HepG2 (cell line): Measurements from ENCODE around the gene NPR3. TPM values are rescaled to one million over a fixed set of nuclear protein-coding genes. Genes with fewer than 3 reads are reported as not detected.
A peak's percentile ranks its signal among the peaks of the same experiment; 100 is the strongest.

Experiments used
- CBFB ChIP-seq: sonication (generic); formaldehyde crosslinking; IDR thresholded peaks from 2 replicates; pipeline ENCODE4 v1.4.0; 2020; ENCODE audit warnings: missing genetic modification reagents
- HDAC2 ChIP-seq: sonication (generic); formaldehyde crosslinking; IDR thresholded peaks from 2 replicates; pipeline ENCODE4 v1.4.0; 2020; ENCODE audit warnings: missing genetic modification reagents
- ZC3H4 ChIP-seq: sonication (generic); formaldehyde crosslinking; IDR thresholded peaks from 2 replicates; pipeline ENCODE4 v1.4.0; 2020; ENCODE audit warnings: missing genetic modification reagents, borderline replicate concordance
- ZNF441 ChIP-seq: sonication (generic); formaldehyde crosslinking; IDR thresholded peaks from 2 replicates; pipeline ENCODE4 v1.7.0; 2021; ENCODE audit warnings: missing genetic modification reagents, borderline replicate concordance
- polyA plus RNA-seq, 8 experiments: library from polyadenylated mRNA; depleted of rRNA in 3 of 8; stranded (reverse) in 7 of 8; unstranded in 1 of 8; fragments of >200 nt; fragmentation: Illumina TruSeq in 4 of 8; extraction: Trizol in 4 of 8; gene quantifications; 2 replicates each; pipeline versions ENCODE4 v1.2.1 to v1.2.3, GENCODE V29; 2011 to 2016; ENCODE audit warnings: low read depth in 4 of 8, missing spikeins in 1 of 8, mixed read lengths in 1 of 8; ENCODE audit not compliant: insufficient read depth in 1 of 8
- total RNA-seq, 5 experiments: library from RNA; depleted of rRNA; stranded (reverse); fragments of >200 nt; fragmentation: Illumina TruSeq; extraction: Trizol; gene quantifications; 2 replicates each; pipeline ENCODE4 v1.2.3, GENCODE V29; 2016; ENCODE audit warnings: low read depth in 1 of 5
- TF ChIP-seq, protein P1 (sequence below): sonication (generic); formaldehyde crosslinking; IDR thresholded peaks from 2 replicates; pipeline ENCODE4 v1.8.0; 2022; ENCODE audit warnings: missing genetic modification reagents, mild to moderate bottlenecking, inconsistent platforms, borderline replicate concordance
- TF ChIP-seq, protein P2 (sequence below): sonication (generic); formaldehyde crosslinking; IDR thresholded peaks from 2 replicates; pipeline ENCODE4 v1.5.1; 2020; ENCODE audit warnings: mild to moderate bottlenecking, missing genetic modification reagents, moderate library complexity
- TF ChIP-seq, protein P3 (sequence below): sonication (generic); formaldehyde crosslinking; IDR thresholded peaks from 2 replicates; pipeline ENCODE4 v1.5.1; 2020; ENCODE audit warnings: mild to moderate bottlenecking, missing genetic modification reagents, borderline replicate concordance
- TF ChIP-seq, protein P4 (sequence below): sonication (generic); formaldehyde crosslinking; conservative IDR thresholded peaks from 2 replicates; pipeline ENCODE4 v1.4.0; 2020; ENCODE audit warnings: mild to moderate bottlenecking, missing genetic modification reagents, moderate library complexity

NPR3 gene
- total and polyA plus RNA-seq, 2 of the 13 experiments (the other 11 are each of a cell fraction or from before 2014, with no cell fraction given) = 0.01 TPM; not detected in 1

DNA sequence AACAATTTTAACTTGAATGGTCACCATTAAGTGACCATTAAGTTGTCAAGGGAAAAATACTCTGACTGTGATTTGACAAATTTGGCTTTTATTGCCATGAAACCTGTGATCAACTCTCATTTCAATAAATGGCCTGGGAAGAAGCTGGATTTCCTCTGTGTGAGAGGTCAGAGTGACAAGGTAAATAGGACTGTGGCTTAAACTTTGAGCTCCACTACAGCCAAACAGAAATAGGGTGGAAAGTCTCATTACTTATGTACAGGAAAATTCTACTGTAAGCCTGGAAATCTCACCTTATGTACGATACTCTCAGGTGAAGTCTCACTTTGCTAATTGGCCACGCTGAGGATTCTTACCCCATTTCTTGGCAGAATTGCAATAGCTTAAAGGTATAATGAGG, 67.3 kb downstream of the NPR3 start (continued):
- TF ChIP-seq, protein P1, sequence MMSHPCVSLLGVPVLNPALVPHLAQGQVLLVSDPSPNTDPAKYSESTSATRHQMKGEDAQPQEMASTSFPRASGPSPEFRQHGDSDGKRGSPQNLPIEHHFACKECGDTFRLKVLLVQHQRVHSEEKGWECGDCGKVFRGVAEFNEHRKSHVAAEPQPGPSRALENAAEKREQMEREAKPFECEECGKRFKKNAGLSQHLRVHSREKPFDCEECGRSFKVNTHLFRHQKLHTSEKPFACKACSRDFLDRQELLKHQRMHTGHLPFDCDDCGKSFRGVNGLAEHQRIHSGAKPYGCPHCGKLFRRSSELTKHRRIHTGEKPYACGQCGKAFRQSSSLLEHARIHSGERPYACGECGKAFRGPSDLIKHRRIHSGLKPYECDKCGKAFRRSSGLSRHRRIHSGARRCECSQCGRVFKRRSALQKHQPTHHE = no peak
- TF ChIP-seq, protein P2, sequence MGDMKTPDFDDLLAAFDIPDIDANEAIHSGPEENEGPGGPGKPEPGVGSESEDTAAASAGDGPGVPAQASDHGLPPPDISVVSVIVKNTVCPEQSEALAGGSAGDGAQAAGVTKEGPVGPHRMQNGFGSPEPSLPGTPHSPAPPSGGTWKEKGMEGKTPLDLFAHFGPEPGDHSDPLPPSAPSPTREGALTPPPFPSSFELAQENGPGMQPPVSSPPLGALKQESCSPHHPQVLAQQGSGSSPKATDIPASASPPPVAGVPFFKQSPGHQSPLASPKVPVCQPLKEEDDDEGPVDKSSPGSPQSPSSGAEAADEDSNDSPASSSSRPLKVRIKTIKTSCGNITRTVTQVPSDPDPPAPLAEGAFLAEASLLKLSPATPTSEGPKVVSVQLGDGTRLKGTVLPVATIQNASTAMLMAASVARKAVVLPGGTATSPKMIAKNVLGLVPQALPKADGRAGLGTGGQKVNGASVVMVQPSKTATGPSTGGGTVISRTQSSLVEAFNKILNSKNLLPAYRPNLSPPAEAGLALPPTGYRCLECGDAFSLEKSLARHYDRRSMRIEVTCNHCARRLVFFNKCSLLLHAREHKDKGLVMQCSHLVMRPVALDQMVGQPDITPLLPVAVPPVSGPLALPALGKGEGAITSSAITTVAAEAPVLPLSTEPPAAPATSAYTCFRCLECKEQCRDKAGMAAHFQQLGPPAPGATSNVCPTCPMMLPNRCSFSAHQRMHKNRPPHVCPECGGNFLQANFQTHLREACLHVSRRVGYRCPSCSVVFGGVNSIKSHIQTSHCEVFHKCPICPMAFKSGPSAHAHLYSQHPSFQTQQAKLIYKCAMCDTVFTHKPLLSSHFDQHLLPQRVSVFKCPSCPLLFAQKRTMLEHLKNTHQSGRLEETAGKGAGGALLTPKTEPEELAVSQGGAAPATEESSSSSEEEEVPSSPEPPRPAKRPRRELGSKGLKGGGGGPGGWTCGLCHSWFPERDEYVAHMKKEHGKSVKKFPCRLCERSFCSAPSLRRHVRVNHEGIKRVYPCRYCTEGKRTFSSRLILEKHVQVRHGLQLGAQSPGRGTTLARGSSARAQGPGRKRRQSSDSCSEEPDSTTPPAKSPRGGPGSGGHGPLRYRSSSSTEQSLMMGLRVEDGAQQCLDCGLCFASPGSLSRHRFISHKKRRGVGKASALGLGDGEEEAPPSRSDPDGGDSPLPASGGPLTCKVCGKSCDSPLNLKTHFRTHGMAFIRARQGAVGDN (CRISPR knock-in tag) = no peak
- TF ChIP-seq HDAC2 (CRISPR knock-in tag) (no peak), CBFB (no peak), ZNF441 (no peak), ZC3H4 (CRISPR knock-in tag) (no peak)
- TF ChIP-seq, protein P3, sequence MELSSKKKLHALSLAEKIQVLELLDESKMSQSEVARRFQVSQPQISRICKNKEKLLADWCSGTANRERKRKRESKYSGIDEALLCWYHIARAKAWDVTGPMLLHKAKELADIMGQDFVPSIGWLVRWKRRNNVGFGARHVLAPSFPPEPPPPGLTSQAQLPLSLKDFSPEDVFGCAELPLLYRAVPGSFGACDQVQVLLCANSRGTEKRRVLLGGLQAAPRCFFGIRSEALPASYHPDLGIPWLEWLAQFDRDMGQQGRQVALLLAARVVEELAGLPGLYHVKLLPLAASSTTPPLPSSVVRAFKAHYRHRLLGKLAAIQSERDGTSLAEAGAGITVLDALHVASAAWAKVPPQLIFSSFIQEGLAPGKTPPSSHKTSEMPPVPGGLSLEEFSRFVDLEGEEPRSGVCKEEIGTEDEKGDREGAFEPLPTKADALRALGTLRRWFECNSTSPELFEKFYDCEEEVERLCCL = no peak
- TF ChIP-seq, protein P4, sequence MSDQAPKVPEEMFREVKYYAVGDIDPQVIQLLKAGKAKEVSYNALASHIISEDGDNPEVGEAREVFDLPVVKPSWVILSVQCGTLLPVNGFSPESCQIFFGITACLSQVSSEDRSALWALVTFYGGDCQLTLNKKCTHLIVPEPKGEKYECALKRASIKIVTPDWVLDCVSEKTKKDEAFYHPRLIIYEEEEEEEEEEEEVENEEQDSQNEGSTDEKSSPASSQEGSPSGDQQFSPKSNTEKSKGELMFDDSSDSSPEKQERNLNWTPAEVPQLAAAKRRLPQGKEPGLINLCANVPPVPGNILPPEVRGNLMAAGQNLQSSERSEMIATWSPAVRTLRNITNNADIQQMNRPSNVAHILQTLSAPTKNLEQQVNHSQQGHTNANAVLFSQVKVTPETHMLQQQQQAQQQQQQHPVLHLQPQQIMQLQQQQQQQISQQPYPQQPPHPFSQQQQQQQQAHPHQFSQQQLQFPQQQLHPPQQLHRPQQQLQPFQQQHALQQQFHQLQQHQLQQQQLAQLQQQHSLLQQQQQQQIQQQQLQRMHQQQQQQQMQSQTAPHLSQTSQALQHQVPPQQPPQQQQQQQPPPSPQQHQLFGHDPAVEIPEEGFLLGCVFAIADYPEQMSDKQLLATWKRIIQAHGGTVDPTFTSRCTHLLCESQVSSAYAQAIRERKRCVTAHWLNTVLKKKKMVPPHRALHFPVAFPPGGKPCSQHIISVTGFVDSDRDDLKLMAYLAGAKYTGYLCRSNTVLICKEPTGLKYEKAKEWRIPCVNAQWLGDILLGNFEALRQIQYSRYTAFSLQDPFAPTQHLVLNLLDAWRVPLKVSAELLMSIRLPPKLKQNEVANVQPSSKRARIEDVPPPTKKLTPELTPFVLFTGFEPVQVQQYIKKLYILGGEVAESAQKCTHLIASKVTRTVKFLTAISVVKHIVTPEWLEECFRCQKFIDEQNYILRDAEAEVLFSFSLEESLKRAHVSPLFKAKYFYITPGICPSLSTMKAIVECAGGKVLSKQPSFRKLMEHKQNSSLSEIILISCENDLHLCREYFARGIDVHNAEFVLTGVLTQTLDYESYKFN (CRISPR knock-in tag) = peak; percentile 34; the same call in 1 of the 2 replicates
